HG03045 (cell line): ENCODE data around the gene B4GALNT2.
"Not testable (repeated sequence)": the region's sequence is repeated elsewhere in the genome, so short reads cannot be mapped to it uniquely, and the experiment has no call there.

Experiments
- ATAC-seq: cut with Tn5 transposase; IDR thresholded peaks from one replicate; pipeline ENCODE4 v1.9.1; 2021; ENCODE audit warnings: mild to moderate bottlenecking, moderate library complexity; ENCODE audit not compliant: unreplicated experiment

The B4GALNT2 gene

DNA sequence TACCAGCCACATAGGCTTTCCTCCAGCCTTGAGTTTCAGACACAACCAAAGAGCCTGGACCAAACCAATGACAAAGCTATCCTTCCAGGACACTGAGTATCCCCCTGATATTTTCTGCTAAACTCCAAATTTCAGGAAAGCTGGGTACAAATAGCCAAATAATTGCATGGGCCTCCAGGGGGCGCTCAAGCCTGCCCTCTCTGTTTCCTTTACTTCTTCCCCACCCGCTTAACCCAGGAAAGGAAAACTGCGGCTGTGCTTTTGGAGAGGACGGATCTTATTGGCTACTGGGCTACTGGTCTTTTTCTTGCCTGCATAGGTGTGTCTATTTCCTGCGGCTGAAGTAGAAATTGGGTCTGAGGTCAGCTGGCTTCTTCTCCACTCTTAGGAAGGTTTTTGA is 47.7 kb downstream of the B4GALNT2 start:
- no peak for ATAC-seq

DNA sequence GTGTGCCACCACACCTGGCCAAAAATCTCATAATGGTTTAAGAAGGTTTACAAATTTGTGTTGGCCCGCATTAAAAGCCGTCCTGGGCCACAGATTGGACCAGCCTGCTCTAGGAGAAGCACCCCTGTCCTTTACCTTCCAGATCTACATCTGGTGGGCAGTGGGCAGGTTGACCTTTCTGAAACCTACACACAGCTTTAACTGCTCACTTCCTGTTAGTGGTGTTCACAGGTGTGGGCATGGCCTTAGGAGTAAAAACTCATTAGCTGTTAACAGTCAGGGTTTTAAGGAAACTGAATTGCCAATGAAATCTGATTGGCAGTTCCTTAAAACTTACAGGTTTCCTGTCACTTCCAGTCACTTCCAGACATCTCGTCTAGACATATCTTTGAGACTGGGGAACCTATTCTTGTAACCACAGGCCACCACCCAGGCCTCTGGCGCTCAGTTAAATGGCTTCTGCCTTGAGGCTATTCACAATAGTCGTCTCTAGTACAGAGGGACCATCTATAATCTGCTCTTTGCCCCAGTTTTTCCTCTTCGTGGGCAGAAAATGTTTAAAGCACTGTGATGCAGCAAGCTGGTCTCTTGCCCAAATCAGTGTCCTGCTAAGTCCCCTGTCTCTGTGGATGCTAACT is 48.5 kb downstream of the B4GALNT2 start:
- no peak for ATAC-seq

DNA sequence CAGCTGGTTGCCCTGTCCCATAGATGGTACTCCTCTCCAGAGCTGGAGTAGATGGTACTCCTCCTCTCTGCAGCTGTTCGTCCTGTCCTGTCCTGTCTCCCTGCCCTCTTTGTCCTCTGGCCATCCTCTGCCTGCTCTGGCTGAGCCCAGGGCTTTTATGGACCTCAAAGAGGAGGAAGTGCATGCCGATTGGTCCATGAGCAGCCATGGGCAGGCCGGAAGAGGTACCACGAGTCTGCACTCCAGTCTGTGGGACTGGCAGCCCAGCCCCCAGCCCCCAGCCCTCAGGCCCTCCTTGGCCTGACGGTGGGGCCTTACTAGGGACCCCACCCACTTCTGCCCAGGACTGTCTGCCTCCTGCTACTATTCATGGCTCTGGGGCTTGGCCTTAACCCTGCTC is 50.8 kb downstream of the B4GALNT2 start:
- no peak for ATAC-seq

- ATAC-seq = no peak
Observed at GRCh38 chr17:49183801-49184200, 51.2 kb downstream of the B4GALNT2 start.

- ATAC-seq = not testable (repeated sequence)
Observed at GRCh38 chr17:49184522-49184921, 52.0 kb downstream of the B4GALNT2 start.

DNA sequence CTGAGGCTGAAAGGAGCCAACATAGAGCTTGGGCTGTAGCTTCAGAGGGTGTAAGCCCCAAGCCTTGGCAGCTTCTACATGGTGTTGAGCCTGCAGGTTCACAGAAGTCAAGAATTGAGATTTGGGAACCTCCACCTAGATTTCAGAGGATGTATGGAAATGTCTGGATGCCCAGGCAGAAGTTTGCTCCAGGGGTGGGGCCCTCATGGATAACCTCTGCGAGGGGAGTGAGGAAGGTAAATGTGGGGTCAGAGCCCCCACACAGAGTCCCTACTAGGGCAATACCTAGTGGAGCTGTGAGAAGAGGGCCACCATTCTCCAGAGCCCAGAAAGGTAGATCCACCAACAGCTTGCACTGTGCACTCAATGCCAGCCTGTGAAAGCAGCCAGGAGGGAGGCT is 52.8 kb downstream of the B4GALNT2 start:
- not testable (repeated sequence) for ATAC-seq

DNA sequence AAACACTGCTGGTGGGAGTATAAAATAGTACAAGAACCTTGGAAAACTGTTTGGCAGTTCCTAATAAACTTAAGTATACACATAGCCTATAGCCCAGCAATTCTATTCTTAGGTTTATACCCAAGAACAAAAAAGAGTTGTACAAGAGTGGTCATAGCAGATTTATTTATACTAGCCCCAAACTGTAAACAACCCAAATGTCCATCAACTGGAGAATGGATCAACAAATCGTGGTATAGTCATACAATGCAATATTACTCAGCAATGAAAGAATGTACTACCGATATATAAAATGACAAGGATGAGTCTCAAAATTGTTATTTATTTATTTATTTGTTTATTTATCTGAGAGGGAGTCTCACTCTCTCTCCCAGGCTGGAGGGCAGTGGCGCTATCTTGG is 54.7 kb downstream of the B4GALNT2 start:
- ATAC-seq = no peak

DNA sequence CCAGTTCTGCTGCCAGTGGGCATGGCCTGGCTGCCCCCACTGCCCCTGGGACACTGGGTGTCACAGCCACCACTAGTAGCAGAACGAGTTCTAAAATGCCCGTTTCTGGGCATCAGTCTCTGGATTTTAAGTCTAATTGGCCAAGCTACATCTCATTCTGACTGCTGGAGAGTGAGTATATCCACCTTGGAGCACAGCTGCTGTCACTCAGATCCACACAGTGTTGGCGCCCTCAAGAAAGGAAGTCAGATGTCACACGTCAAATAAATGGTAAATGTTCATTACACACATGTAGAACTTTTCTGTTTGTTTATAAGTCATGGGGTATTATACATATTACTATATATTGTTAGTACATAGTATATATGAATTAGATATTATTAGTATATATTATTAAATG is 58.4 kb downstream of the B4GALNT2 start:
- ATAC-seq = no peak

DNA sequence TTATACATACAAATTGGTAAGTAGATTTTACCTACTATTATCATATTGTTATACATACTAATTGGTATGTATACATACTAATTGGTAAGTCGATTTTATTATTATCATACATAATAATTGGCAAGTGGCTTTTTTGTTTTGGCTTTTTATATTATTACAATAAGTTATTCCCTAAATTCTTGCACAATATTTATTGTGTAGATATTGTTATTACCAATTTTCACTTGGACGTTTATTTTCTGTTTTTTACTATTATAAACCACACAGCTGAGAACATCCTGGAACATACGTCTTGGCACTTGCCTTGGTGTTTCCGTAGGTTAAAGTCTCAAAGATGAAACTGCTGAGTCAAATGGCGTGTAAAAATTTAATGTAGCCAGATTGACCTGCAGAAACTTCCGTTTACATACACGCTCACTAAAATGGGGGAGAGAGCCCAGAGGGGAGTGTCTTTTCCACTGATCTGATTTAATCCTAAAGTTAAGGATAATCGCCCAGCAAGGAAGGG is 58.9 kb downstream of the B4GALNT2 start:
- no peak for ATAC-seq

DNA sequence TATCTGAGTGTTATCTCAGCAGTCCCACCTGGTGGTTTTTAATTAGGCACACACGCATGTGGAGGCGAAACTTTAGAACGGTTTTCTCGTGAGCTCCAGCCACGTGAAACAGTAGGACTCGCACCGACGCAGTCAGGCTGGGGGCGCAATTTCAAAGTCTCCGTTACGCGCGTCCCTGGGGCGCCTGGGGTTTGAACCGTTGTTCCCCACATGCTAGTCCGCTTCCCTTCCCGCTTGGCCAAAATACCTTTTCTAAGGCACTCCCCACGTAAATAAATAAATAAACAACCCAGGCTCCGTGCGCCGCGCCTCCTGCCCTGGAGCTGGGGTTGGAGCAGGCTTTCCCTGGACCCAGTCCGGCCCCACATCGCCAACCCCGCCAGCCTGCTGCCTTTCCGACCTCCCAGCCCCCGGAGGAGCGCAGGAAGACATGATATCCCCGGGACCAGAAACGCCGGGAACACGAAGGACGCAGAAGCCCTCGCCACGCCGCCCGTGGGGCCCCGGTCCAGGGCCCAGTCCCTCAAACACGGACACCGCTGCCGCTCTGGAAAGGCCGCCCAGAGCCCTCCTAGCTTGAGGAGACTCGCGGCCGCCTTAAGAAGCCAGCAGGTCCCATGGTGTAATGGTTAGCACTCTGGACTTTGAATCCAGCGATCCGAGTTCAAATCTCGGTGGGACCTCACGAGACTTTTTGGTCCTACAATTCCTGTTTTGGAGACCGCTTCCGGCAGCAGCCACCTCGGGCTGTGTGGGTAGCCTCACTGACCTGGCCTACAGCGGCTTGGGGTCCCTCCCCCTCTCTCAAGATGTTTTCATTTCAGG is 59.6 kb downstream of the B4GALNT2 start:
- ATAC-seq = peak; percentile 26

GRCh38 chr17:49193513-49194296 is 61.1 kb downstream of the B4GALNT2 start:
- no peak for ATAC-seq

DNA sequence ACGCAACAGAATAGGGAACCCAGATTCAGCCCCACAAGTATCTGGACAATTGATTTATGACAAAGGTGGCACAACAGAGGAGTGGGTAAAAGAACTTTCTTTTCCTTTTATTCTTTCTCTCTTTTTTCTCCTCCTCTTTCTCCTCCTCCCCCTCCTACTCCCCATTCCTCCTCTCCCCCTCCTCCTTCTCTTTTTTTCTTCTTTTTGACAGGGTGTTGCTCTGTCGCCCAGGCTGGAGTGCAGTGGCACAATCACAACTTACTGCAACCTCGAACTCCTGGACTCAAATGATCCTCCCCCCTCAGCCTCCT is 61.7 kb downstream of the B4GALNT2 start:
- ATAC-seq = no peak

- ATAC-seq = no peak
Observed at GRCh38 chr17:49195751-49196150, 63.2 kb downstream of the B4GALNT2 start.

DNA sequence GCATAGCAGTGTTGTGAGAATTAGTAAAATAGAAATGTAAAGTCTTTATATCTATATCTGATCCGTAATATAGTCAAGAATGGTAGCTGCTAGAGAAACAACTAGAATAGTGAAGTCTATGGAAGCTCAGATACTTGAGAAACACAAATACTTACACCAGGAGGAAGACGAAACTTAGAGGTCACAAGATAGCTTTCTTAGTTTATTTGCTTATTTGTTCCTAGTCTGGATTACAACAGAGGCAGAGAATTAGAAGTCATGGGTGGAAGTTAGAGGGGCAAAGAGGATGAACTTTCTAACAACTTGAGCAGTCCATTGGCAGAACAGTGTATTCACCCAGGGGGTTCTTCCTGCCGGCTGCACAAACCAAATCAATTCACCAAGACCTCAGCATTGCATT is 64.0 kb downstream of the B4GALNT2 start:
- no peak for ATAC-seq

- ATAC-seq = no peak
Observed at GRCh38 chr17:49197346-49197998, 64.9 kb downstream of the B4GALNT2 start.

GRCh38 chr17:49198211-49198610 is 65.6 kb downstream of the B4GALNT2 start:
- ATAC-seq = no peak

- ATAC-seq = no peak
Observed at GRCh38 chr17:49200423-49201083, 68.0 kb downstream of the B4GALNT2 start.

DNA sequence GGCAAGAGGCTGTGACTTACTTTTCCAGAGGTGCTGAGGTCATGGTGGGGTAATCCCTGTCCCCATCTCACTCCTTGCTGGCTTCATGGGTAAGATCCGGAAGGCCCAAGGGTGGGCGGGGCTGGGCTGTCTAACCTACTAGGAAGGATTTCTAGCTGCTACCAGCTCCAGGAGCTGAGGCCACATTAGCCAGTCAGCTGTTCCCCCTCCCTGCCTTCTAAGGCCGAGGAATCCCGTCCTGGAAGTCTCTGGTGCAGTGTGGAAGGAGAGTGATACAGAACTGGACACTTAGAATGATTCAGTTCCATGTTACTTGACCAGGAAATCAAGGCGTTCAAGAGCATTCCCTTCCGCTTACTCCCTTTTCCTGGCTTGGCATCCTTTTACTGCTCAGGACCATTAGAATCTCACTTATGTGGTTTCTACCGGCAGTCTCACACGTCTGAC is 68.9 kb downstream of the B4GALNT2 start:
- no peak for ATAC-seq

- no peak for ATAC-seq
Observed at GRCh38 chr17:49203796-49204195, 71.2 kb downstream of the B4GALNT2 start.

GRCh38 chr17:49204516-49204915 is 71.9 kb downstream of the B4GALNT2 start:
- no peak for ATAC-seq
